Stimulated activated CD4-positive, alpha-beta T cell treated with anti-CD3 and anti-CD28 coated beads, Interleukin-4, amount 100 ng/mL, for 24 hours (primary cell): Measurements from ENCODE around the gene GALP.
"Not testable (repeated sequence)": the region's sequence is repeated elsewhere in the genome, so short reads cannot be mapped to it uniquely, and the experiment has no call there.

Experiments used
- DNase-seq: peaks from one replicate; pipeline ENCODE4 v3.0.0-alpha.2; 2020

Gene GALP

GRCh38 chr19:56148955-56149655, 26.7 kb upstream of the GALP start:
- DNase-seq, result not testable (repeated sequence)

DNA sequence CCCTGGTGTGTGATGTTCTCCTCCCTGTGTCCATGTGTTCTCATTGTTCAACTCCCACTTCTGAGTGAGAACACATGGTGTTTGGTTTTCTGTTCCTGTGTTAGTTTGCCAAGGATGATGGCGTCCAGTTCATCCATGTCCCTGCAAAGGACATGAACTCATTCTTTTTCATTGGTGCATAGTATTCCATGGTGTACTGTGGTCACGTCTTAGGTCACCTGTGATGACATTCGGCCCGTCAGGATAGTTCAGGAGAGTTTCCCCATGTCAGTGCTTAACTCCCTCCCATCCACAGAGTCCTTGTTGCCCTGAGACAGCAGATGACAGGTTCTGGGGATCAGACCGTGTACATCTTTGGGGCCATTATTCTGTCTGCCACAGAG, 26.2 kb upstream of the GALP start:
- no peak for DNase-seq

GRCh38 chr19:56150358-56150757, 25.4 kb upstream of the GALP start:
- no peak for DNase-seq

- DNase-seq, result no peak
These were observed 23.2 kb upstream of the GALP start for GRCh38 chr19:56152644-56153043.

- no peak for DNase-seq
These were observed 22.3 kb upstream of the GALP start for GRCh38 chr19:56153507-56153906.

DNA sequence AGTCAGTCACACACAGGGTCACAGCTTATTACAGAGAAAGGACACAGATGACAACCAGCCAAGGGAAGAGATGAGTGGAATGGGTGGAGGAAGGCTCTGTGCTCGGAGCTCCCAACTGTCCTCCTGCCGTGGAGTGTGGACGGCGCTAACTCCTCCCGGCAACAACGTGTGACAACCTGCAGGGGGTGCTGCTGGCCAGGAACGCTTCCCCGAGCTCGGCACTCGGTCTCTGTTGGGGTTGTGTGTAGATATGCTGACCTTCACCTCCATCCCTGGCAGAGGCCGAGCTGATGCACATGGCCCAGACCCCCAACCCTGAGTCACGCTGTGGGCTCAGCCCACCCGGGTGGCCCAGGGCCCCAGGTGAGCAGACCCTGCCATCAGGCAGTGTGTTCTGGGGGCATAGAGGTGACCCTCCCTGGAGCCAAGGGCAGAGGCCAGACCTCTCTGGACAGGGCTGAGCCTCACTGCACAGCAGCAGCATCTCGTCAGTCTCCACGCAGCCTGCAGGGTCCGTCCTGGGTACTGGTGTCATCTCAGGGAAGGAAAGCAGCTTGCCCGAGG, 20.6 kb upstream of the GALP start:
- DNase-seq, result no peak

- DNase-seq, result no peak
These were observed 19.0 kb upstream of the GALP start for GRCh38 chr19:56156768-56157167.

GRCh38 chr19:56158170-56158757, 17.5 kb upstream of the GALP start:
- DNase-seq, result no peak

GRCh38 chr19:56159009-56159559, 16.7 kb upstream of the GALP start:
- DNase-seq, result no peak

- DNase-seq, result no peak
These were observed 16.1 kb upstream of the GALP start for GRCh38 chr19:56159622-56160271.

GRCh38 chr19:56161534-56161933, 14.3 kb upstream of the GALP start:
- DNase-seq, result no peak

- peak; percentile 19 for DNase-seq
These were observed 13.6 kb upstream of the GALP start for GRCh38 chr19:56162258-56162657.

DNA sequence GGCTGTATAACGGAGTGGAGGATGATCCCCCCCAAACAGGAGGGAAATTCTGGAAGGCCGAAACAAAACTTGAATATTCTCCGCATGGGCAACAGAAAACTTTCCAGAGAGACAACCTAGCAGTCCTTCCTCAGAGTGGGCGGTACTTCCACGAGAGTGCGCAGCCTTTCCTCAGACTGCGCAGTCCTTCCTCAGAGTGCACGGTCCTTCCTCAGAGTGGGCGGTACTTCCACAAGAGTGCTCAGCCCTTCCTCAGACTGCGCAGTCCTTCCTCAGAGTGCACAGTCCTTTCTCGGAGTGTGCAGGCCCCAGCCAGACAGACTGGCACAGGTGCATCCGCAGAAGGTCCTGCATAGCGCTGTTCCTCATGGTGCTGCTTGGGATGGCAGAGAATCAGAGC, 12.7 kb upstream of the GALP start:
- DNase-seq, result no peak

- DNase-seq, result no peak
These were observed 8.7 kb upstream of the GALP start for GRCh38 chr19:56167064-56167578.

DNA sequence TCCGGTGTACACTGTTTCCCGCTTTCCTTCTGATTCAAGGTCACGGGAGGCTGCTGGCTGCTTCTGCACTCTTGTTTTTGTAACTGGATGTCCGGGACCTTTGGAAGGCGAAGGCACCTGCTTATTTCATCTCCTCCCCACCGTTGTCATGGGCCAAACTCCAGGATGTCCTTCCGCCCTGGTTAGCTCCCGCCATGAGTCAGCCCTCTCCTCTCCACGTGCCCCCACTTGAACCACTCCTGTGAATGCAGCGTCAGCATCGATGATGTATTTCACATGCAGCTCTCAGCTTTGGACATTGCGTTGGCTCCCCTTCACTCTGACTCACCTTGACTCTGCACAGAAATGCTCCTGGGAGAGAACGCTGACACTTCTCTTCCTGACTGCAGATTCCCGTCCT, 5.5 kb upstream of the GALP start:
- no peak for DNase-seq

DNA sequence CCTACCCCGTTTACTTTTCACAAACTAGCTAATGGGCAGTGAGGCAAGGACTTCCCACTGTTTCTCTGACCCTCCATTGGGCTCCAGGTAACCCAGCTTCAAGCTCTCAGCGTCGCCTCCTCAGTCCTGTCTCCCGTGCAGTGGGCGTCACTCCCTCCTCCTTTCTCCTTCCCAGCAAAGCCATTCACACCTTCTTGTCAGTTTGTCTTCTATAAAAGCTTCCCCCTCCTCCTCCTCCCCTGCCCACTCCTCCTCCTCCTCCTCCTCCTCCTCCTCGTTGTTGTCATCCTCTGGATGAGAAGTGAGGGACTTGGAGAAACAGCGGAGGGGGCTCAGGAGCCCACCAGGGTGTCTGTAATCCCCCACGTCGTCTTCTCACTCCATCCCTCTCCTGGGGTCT, 1.7 kb upstream of the GALP start:
- DNase-seq, result no peak

DNA sequence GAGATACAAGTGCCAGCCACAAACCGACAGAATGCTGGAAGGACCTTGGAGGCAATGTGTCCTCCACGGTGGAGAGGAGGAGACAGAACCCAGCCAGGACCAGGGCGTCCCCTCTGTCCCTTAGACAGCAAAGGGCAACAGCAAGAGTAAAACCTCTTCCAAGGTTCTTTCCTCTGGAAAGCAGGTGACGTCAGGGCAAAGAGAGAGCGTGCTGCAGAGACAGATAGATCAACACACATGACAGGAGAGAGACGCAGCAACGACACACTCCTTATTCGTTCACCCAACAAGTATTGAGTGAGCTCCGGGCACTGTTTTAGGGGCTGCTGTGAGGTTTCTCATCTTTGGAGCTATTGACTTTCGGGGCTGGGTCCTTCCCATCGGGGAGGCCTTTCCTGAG, 1.3 kb upstream of the GALP start:
- DNase-seq, result no peak

- DNase-seq, result not testable (repeated sequence)
These were observed 502 bp downstream of the GALP start for GRCh38 chr19:56176310-56176709.

DNA sequence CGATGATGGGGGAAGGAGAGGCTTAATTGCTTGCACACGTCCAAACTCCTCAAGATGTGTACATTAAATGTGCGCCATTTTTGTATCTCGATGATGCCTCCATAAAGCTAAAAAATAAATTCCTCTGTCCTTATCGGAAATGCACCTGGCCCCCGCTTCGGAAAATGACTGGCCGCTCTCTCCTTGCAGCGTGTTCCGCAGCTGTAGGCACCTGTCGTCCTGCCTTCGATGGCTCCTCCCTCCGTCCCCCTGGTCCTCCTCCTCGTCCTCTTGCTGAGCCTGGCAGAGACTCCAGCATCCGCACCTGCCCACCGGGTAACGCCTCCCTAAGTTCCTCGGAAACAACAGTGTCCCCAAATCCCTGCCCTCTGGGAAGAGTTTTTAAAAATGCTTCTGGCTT, 1.1 kb downstream of the GALP start:
- no peak for DNase-seq

- DNase-seq, result no peak
These were observed 1.9 kb downstream of the GALP start for GRCh38 chr19:56177564-56178243.

- no peak for DNase-seq
These were observed 14.0 kb downstream of the GALP start for GRCh38 chr19:56189785-56190184.

DNA sequence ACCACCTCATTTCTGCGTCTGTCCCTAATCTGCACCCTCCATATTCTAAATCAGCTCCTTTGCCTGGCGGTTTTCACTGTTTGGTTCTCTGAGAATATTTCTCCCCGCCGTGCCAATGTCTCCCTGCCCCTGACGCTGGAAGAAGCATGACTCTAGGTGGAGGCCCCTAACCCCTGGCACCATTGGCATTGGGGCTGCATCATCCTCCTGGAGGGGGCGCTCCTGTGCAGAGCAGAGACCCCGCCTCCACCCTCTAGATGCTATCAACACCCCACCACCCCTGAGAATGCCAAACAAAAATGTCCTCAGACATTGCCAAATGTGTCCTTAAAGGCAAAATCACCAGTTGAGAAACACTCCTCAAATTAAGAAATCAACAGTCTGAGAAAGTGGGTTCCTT, 15.3 kb downstream of the GALP start:
- DNase-seq, result no peak

DNA sequence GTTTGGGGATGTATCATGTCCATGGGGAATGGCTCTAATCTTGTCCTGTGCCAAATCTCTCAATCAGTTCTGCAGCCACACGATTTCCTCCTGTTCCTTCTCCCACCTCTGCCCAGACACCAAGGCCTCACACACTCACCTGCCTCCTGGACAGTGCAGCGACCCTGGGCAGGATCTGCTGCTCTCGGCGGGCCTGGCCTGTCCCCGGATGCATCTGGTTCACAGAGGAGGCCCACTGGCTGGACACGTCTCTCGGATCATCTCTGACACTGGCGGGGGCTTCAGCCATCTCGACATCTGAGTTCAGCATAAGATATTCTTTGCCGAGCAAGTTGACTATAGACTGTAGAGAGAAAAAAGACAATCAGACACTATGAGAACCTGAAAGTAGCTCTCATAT, 15.9 kb downstream of the GALP start:
- DNase-seq, result no peak
